K562 (cell line): ENCODE data around the gene SNX15. TPM values are rescaled to one million over a fixed set of nuclear protein-coding genes. Genes with fewer than 3 reads are reported as not detected.

Experiments used
- CBFA2T3 ChIP-seq: fragments of 450-650 bp; IDR thresholded peaks from 2 replicates; pipeline ENCODE4 v1.6.1; 2017
- ELF1 ChIP-seq: fragments of 200-800 bp; sonication (Bioruptor generic); IDR thresholded peaks from 2 replicates; pipeline ENCODE4 v1.6.1; 2016; ENCODE audit warnings: missing genetic modification characterization, missing compliant biosample characterization
- FOXA3 ChIP-seq, 2 experiments: fragments of 450-650 bp in 1 of 2; sonication (generic) in 1 of 2; formaldehyde crosslinking; IDR thresholded peaks in 1 of 2; conservative IDR thresholded peaks in 1 of 2; 2 replicates each; pipeline versions ENCODE4 v1.4.0 to v1.8.0; 2020 to 2022; ENCODE audit warnings: mild to moderate bottlenecking in 2 of 2, missing genetic modification reagents in 1 of 2
- HCFC1 ChIP-seq: IDR thresholded peaks from 2 replicates; pipeline ENCODE4 v1.6.1; 2012; ENCODE audit warnings: low read depth, low read length, improper control_type of control experiment
- HDAC8 ChIP-seq: fragments of 450-650 bp; IDR thresholded peaks from 2 replicates; pipeline ENCODE4 v1.6.1; 2016; ENCODE audit warnings: mild to moderate bottlenecking, missing genetic modification characterization, moderate library complexity, missing compliant biosample characterization
- HDGF ChIP-seq: fragments of 450-650 bp; IDR thresholded peaks from 2 replicates; pipeline ENCODE4 v1.6.1; 2016
- KAT2B ChIP-seq: IDR thresholded peaks from one replicate; pipeline ENCODE4 v1.6.1; 2012; ENCODE audit warnings: low read depth, mild to moderate bottlenecking, control low read depth, inconsistent platforms, low read length, moderate library complexity
- MYNN ChIP-seq, 2 experiments: sonication (generic); formaldehyde crosslinking in 1 of 2; IDR thresholded peaks; 2 replicates each; pipeline versions ENCODE4 v1.5.0 to v1.6.1; 2016 to 2020; ENCODE audit warnings: antibody characterized with exemption in 1 of 2, missing genetic modification reagents in 1 of 2
- NFATC3 ChIP-seq: fragments of 450-650 bp; IDR thresholded peaks from 2 replicates; pipeline ENCODE4 v1.6.1; 2017; ENCODE audit warnings: mild to moderate bottlenecking
- PHF20 ChIP-seq: fragments of 450-650 bp; IDR thresholded peaks from 2 replicates; pipeline ENCODE4 v1.6.1; 2018; ENCODE audit not compliant: partially characterized antibody
- POLR3A ChIP-seq: IDR thresholded peaks from 2 replicates; pipeline ENCODE4 v1.6.1; 2011; ENCODE audit warnings: borderline replicate concordance, mild to moderate bottlenecking, moderate library complexity; ENCODE audit not compliant: insufficient read length, insufficient read depth; ENCODE audit errors: extremely low read depth
- PRPF4 ChIP-seq: fragments of 200-400 bp; formaldehyde crosslinking; IDR thresholded peaks from one replicate; pipeline ENCODE4 v1.6.1; 2017; ENCODE audit warnings: low read length, low read depth, mild to moderate bottlenecking; ENCODE audit not compliant: insufficient read depth, poor library complexity, severe bottlenecking
- RBBP5 ChIP-seq: fragments of 200-600 bp; sonication (generic); IDR thresholded peaks from 2 replicates; pipeline ENCODE4 v1.6.1; 2012; ENCODE audit warnings: borderline replicate concordance, mild to moderate bottlenecking, low read length, control low read depth, inconsistent platforms; ENCODE audit not compliant: insufficient read depth, poor library complexity, severe bottlenecking
- SP1 ChIP-seq: sonication (generic); formaldehyde crosslinking; IDR thresholded peaks from 2 replicates; pipeline ENCODE4 v1.8.1; 2022; ENCODE audit warnings: mild to moderate bottlenecking, missing genetic modification reagents
- SREBF1 ChIP-seq: fragments of 150-350 bp; IDR thresholded peaks from 2 replicates; pipeline ENCODE4 v1.6.1; 2014; ENCODE audit warnings: antibody characterized with exemption, low read depth, low read length, borderline replicate concordance
- SUPT5H ChIP-seq: fragments of 450-650 bp; IDR thresholded peaks from 2 replicates; pipeline ENCODE4 v1.6.1; 2016
- USF1 ChIP-seq: sonication (generic); formaldehyde crosslinking; IDR thresholded peaks from 2 replicates; pipeline ENCODE4 v1.9.0; 2022; ENCODE audit warnings: mild to moderate bottlenecking, missing genetic modification reagents
- ZNF347 ChIP-seq: fragments of 450-650 bp; formaldehyde crosslinking; IDR thresholded peaks from 2 replicates; pipeline ENCODE4 v1.4.0; 2020; ENCODE audit warnings: low read depth, mild to moderate bottlenecking, moderate library complexity
- ZNF644 ChIP-seq: fragments of 200-800 bp; sonication (Bioruptor generic); IDR thresholded peaks from 2 replicates; pipeline ENCODE4 v1.6.1; 2016; ENCODE audit warnings: low read depth, missing genetic modification characterization, missing compliant biosample characterization
- polyA plus RNA-seq, 8 experiments: library from polyadenylated mRNA; depleted of rRNA in 4 of 8; stranded (reverse) in 5 of 8; unstranded in 3 of 8; fragments of >200 nt; fragmentation: Nextera tagmentation in 2 of 8; fragmentation: Illumina TruSeq in 1 of 8; extraction: Ambion mirVana in 2 of 8; extraction: Trizol in 1 of 8; gene quantifications; 2 replicates each; pipeline versions ENCODE4 v1.2.1 to v1.2.3, GENCODE V29; 2011 to 2014; ENCODE audit warnings: inconsistent platforms in 1 of 8, missing spikeins in 1 of 8
- total RNA-seq, 7 experiments: library from RNA; depleted of rRNA in 6 of 7; stranded (reverse); fragments of >200 nt in 6 of 7; fragmentation: Illumina TruSeq in 2 of 7; extraction: Trizol in 2 of 7; gene quantifications; 2 replicates each; pipeline versions ENCODE4 v1.2.1 to v1.2.3, GENCODE V29; 2011 to 2021; ENCODE audit warnings: low replicate concordance in 1 of 7
- TF ChIP-seq, protein P1 (sequence below): sonication (generic); formaldehyde crosslinking; IDR thresholded peaks from 2 replicates; pipeline ENCODE4 v1.8.0; 2022; ENCODE audit warnings: mild to moderate bottlenecking, missing genetic modification reagents
- TF ChIP-seq, protein P2 (sequence below): sonication (generic); formaldehyde crosslinking; IDR thresholded peaks from 2 replicates; pipeline ENCODE4 v1.5.0; 2020; ENCODE audit warnings: missing genetic modification reagents

The SNX15 gene
- total and polyA plus RNA-seq, 9 of the 15 experiments (the other 6 are each of a cell fraction or from before 2014, with no cell fraction given): 1.8 to 27.8 (median 15.2) TPM

GRCh38 chr11:65059959-65060824 lies 33.0 kb downstream of the SNX15 start (continued):
- TF ChIP-seq, protein P1, sequence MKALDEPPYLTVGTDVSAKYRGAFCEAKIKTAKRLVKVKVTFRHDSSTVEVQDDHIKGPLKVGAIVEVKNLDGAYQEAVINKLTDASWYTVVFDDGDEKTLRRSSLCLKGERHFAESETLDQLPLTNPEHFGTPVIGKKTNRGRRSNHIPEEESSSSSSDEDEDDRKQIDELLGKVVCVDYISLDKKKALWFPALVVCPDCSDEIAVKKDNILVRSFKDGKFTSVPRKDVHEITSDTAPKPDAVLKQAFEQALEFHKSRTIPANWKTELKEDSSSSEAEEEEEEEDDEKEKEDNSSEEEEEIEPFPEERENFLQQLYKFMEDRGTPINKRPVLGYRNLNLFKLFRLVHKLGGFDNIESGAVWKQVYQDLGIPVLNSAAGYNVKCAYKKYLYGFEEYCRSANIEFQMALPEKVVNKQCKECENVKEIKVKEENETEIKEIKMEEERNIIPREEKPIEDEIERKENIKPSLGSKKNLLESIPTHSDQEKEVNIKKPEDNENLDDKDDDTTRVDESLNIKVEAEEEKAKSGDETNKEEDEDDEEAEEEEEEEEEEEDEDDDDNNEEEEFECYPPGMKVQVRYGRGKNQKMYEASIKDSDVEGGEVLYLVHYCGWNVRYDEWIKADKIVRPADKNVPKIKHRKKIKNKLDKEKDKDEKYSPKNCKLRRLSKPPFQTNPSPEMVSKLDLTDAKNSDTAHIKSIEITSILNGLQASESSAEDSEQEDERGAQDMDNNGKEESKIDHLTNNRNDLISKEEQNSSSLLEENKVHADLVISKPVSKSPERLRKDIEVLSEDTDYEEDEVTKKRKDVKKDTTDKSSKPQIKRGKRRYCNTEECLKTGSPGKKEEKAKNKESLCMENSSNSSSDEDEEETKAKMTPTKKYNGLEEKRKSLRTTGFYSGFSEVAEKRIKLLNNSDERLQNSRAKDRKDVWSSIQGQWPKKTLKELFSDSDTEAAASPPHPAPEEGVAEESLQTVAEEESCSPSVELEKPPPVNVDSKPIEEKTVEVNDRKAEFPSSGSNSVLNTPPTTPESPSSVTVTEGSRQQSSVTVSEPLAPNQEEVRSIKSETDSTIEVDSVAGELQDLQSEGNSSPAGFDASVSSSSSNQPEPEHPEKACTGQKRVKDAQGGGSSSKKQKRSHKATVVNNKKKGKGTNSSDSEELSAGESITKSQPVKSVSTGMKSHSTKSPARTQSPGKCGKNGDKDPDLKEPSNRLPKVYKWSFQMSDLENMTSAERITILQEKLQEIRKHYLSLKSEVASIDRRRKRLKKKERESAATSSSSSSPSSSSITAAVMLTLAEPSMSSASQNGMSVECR (CRISPR knock-in tag): no peak
- TF ChIP-seq KAT2B (no peak), SREBF1 (no peak), CBFA2T3 (peak; percentile 42; the same call in 1 of the 2 replicates), HCFC1 (no peak), PHF20 (no peak), FOXA3 (CRISPR knock-in tag; conservative IDR thresholded peaks at IDR 0.05 in 1 of 2, IDR thresholded peaks at IDR 0.05 in 1 of 2) (peak in 1 of 2 experiments; percentile 34; a peak in 1 of 4 replicates), ZNF644 (tag) (0 out of 2 replicates have a peak, but pooled peaks have one; percentile 35), MYNN (IDR thresholded peaks at IDR 0.05) (no peak), MYNN (CRISPR knock-in tag; IDR thresholded peaks at IDR 0.05) (no peak), HDGF (no peak), ELF1 (tag) (peak; percentile 59), POLR3A (no peak), HDAC8 (0 out of 2 replicates have a peak, but pooled peaks have one; percentile 42), USF1 (CRISPR knock-in tag) (peak; percentile 59; the same call in 1 of the 2 replicates), PRPF4 (no peak), SP1 (CRISPR knock-in tag) (no peak), NFATC3 (no peak), RBBP5 (no peak), ZNF347 (CRISPR knock-in tag) (no peak), SUPT5H (no peak)
- TF ChIP-seq, protein P2, sequence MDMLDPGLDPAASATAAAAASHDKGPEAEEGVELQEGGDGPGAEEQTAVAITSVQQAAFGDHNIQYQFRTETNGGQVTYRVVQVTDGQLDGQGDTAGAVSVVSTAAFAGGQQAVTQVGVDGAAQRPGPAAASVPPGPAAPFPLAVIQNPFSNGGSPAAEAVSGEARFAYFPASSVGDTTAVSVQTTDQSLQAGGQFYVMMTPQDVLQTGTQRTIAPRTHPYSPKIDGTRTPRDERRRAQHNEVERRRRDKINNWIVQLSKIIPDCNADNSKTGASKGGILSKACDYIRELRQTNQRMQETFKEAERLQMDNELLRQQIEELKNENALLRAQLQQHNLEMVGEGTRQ: peak; percentile 74
